ENCODE results near the gene TMPRSS4. TPM values are rescaled to one million over a fixed set of nuclear protein-coding genes. Genes with fewer than 3 reads are reported as not detected.
"Not testable (repeated sequence)": the region's sequence is repeated elsewhere in the genome, so short reads cannot be mapped to it uniquely, and the experiment has no call there.

Gene TMPRSS4
- total RNA-seq, 4 donors from 2014 or later: 41.3 to 274 (median 159) TPM

GRCh38 chr11:118058311-118059245 lies 18.3 kb upstream of the TMPRSS4 start:
- Histone ChIP-seq H3K27ac (no peak overlapping the region), H3K36me3 (no peaks in the 10 kb centered on the region), H3K27me3 (no peaks in the 10 kb centered on the region), H3K4me3 (no peak overlapping the region), H3K9me3 (no peaks in the 10 kb centered on the region), H3K4me1 (no peaks in the 10 kb centered on the region)
- TF ChIP-seq POLR2A (IDR thresholded peaks at IDR 0.05): no peak
- no peak for TF ChIP-seq CTCF (IDR thresholded peaks at IDR 0.05)
- peak in 1 of 3 donors; percentile 38 for DNase-seq

- TF ChIP-seq CTCF (IDR thresholded peaks at IDR 0.05) (no peak), POLR2A (IDR thresholded peaks at IDR 0.05) (no peak)
- H3K4me1 ChIP-seq: no peaks in the 10 kb centered on the region
- H3K4me3 ChIP-seq: no peak overlapping the region
- H3K27ac ChIP-seq: no peak overlapping the region
- DNase-seq: peak in 1 of 3 donors; percentile 40
- H3K36me3 ChIP-seq: no peaks in the 10 kb centered on the region
- no peaks in the 10 kb centered on the region for H3K27me3 ChIP-seq
- H3K9me3 ChIP-seq: no peaks in the 10 kb centered on the region
Measured at GRCh38 chr11:118059246-118059940, 17.5 kb upstream of the TMPRSS4 start.

GRCh38 chr11:118060081-118060661 lies 16.7 kb upstream of the TMPRSS4 start:
- no peaks in the 10 kb centered on the region for H3K4me1 ChIP-seq
- no peaks in the 10 kb centered on the region for H3K9me3 ChIP-seq
- H3K27me3 ChIP-seq: no peaks in the 10 kb centered on the region
- H3K27ac ChIP-seq: no peak overlapping the region
- no peaks in the 10 kb centered on the region for H3K36me3 ChIP-seq
- no peak for TF ChIP-seq POLR2A (IDR thresholded peaks at IDR 0.05)
- no peak for TF ChIP-seq CTCF (IDR thresholded peaks at IDR 0.05)
- peak in 1 of 3 donors; percentile 40 for DNase-seq
- H3K4me3 ChIP-seq: no peak overlapping the region

GRCh38 chr11:118060869-118061268 lies 16.0 kb upstream of the TMPRSS4 start:
- Histone ChIP-seq H3K4me1 (no peaks in the 10 kb centered on the region), H3K27me3 (no peaks in the 10 kb centered on the region), H3K36me3 (no peaks in the 10 kb centered on the region), H3K27ac (no peak overlapping the region), H3K4me3 (no peak overlapping the region), H3K9me3 (no peaks in the 10 kb centered on the region)
- peak in 1 of 3 donors; percentile 51 for DNase-seq
- no peak for TF ChIP-seq CTCF (IDR thresholded peaks at IDR 0.05)
- TF ChIP-seq POLR2A (IDR thresholded peaks at IDR 0.05): no peak

GRCh38 chr11:118061586-118062125 lies 15.2 kb upstream of the TMPRSS4 start:
- Histone ChIP-seq H3K27ac (no peak overlapping the region), H3K36me3 (no peaks in the 10 kb centered on the region), H3K4me3 (no peak overlapping the region), H3K4me1 (no peaks in the 10 kb centered on the region), H3K9me3 (no peaks in the 10 kb centered on the region), H3K27me3 (no peaks in the 10 kb centered on the region)
- no peak for TF ChIP-seq POLR2A (IDR thresholded peaks at IDR 0.05)
- TF ChIP-seq CTCF (IDR thresholded peaks at IDR 0.05): no peak
- DNase-seq: peak in 1 of 3 donors; percentile 22

- H3K4me1 ChIP-seq, H3K4me3 ChIP-seq, H3K36me3 ChIP-seq, H3K27me3 ChIP-seq, H3K9me3 ChIP-seq, H3K27ac ChIP-seq: not testable (repeated sequence)
- peak in 1 of 3 donors; percentile 11 for DNase-seq
Measured at GRCh38 chr11:118062181-118062580, 14.7 kb upstream of the TMPRSS4 start.

GRCh38 chr11:118062631-118063030 lies 14.2 kb upstream of the TMPRSS4 start:
- not testable (repeated sequence) for DNase-seq

More at GRCh38 chr11:118062631-118063030, 14.2 kb upstream of the TMPRSS4 start:
- H3K27me3 ChIP-seq, H3K27ac ChIP-seq, H3K4me1 ChIP-seq, H3K9me3 ChIP-seq, H3K4me3 ChIP-seq, H3K36me3 ChIP-seq: not testable (repeated sequence)
